HS-27A (cell line): ENCODE results near the gene SUPT6H.
"Not testable (repeated sequence)": the region's sequence is repeated elsewhere in the genome, so short reads cannot be mapped to it uniquely, and the experiment has no call there.

Source experiments
- DNase-seq: peaks from one replicate; pipeline ENCODE4 v3.0.0-alpha.2; 2012; ENCODE audit warnings: low read depth, missing footprints

SUPT6H gene

DNA sequence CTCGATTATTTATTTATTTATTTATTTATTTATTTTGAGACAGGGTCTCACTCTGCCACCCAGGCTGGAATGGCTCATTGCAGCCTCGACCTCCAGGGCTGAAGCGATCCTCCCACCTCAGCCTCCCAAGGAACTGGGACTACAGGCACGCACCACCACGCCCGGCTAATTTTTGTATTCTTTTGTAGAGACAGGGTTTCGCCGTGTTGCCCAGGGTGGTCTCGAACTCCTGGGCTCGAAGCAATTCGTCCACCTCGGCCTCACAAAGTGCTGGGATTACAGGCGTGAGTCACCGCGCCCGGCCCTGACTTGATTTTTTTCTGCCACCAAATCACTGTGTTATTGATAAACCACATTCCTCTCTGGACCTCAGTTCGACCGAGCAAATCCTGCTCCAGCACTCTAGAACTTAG is 57.0 kb downstream of the SUPT6H start:
- DNase-seq, result no peak

DNA sequence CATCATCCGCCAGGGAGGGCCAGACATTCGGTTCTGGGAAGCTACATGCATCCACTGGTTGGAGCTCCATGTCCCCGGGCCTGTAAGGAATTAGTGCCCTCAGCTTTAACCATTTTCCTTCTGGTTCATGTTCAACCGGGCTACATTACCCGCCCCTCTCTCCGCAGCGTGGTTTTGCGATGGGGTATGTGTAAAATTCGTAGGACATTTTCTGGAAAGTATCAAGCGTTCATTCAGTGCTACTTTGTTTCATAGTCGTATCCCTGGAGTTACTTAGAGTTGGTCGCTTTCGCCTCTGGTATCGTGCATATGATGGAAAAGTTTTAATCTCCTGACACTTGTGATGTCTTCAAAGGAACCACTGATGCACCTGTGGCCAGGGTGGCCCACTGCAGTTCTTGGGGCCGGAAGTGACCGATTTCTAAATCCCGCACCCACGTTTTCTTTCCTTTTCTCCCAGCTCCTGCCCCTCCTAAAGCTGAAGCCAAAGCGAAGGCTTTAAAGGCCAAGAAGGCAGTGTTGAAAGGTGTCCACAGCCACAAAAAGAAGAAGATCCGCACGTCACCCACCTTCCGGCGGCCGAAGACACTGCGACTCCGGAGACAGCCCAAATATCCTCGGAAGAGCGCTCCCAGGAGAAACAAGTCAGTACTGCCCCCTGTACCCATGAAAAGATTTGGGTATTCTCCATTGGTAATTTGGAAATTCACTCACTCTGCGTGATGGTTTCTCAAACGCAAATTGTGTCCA is 58.4 kb downstream of the SUPT6H start:
- DNase-seq, result no peak

DNA sequence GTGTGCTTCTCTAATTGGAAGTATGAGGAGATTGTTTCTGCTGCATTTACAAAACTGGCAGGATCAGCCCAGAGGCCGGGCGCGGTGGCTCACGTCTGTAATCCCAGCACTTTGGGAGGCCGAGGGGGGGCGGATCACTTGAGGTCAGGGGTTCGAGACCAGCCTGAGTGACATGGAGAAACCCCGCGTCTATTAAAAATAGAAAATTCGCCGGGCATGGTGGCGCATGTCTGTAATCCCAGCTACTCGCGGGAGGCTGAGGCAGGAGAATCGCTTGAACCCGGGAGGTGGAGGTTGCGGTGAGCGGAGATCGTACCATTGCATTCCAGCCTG is 59.0 kb downstream of the SUPT6H start:
- DNase-seq, result not testable (repeated sequence)

DNA sequence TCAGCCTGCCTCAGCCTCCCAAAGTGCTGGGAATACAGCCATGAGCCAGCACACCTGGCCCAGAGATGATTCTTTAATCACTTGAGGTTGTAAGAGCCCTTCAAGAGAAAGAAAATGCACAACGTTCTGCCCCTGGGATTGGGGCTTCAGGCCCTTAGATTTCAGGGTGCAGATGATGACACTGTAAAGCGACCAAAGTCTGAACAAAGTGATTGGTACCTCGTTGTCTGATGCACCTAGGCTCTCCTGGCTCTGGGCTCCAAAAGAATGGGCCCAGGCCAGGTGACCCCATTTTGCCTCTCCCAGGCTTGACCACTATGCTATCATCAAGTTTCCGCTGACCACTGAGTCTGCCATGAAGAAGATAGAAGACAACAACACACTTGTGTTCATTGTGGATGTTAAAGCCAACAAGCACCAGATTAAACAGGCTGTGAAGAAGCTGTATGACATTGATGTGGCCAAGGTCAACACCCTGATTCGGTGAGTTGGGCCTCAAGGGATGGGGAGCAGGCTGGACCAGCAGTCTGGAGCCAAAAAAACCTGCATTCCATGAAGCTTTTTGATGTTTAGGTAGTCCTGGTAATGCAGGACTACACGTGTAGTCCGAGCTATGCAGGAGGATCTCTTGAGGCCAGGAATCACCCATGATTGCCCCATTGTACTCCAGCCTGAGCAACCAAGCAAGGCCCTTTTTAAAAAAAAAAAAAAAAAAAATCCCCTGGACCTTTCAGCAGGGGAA is 60.6 kb downstream of the SUPT6H start:
- DNase-seq, result no peak

DNA sequence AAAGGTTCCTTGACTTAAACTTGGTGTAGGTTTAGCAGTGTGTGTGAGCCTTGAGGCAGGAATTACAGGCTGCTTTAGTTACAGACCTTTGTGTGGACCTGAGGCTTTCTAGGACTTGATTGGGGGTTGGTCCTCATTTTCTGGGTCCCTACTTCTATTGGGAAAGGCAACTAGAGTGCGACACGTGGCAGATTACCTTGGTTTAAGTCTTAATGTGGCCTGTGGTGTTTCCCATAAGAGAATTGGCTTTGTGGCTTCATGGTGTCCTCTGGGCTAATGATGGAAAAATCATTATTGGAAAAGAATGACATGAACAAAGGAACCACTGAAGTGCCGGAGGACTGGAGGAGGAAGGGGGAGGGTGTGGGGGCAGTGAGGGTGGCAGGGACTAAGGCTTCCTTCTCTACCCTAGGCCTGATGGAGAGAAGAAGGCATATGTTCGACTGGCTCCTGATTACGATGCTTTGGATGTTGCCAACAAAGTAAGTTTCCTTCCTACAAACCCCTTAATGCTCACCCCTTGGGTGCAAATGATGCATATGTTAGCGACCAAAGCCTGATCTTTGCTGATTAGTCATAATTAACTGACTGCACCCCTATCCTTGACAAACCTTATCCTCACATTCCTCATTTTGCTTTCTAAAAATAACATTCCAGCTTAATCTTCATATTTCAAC is 61.3 kb downstream of the SUPT6H start:
- no peak for DNase-seq

DNA sequence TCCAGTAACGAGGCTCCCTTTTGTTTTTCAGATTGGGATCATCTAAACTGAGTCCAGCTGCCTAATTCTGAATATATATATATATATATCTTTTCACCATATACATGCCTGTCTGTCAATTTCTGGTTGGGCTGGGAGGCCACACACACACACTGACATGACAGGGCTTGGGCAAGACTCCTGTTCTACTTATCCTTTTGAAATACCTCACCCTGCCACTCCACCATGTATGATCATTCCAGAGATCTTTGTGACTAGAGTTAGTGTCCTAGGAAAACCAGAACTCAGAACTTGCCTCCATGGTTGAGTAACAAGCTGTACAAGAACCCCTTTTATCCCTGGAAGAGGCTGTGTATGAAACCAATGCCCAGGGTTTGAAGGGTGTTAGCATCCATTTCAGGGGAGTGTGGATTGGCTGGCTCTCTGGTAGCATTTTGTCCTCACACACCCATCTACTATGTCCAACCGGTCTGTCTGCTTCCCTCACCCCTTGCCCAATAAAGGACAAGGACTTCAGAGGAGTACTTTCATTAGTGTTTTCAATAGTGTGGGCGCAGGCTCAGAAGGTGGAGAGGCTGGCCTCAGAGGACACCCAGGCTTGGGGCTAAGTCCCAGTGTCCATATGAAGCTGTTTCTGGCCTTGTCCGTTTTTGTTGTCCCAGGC is 62.0 kb downstream of the SUPT6H start:
- DNase-seq, result not testable (repeated sequence)

DNA sequence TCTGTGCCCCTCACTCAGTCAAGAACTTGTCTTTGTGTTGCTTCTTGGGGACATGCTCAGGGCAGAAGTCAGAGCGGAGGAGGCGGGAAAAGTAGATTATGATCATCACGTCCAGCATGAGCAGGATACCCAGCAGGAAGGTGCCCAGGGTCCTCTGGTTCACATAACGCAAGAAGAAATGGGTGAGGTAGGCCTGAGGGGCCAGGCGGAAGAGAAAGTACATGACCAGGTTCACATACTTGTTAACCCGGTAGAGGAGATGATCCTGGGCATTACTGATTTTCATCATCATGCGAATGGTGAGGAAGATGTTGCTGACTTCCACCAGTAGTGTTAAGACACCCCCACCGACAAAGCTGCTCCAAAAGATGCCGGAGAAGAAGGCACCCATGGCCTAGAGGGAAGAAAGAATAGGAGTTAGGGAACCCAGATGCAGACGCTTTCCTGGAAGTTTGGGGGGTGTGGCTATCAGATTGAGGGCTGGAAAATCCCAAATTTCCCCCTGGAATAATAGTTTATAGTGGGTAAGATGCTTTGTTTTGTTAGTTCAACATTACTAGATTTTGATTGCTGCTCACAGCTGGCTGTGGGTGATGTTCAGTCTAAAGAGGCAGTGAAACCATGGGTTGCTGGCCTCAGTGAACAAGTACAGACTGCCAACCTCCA is 62.6 kb downstream of the SUPT6H start:
- DNase-seq, result no peak

DNA sequence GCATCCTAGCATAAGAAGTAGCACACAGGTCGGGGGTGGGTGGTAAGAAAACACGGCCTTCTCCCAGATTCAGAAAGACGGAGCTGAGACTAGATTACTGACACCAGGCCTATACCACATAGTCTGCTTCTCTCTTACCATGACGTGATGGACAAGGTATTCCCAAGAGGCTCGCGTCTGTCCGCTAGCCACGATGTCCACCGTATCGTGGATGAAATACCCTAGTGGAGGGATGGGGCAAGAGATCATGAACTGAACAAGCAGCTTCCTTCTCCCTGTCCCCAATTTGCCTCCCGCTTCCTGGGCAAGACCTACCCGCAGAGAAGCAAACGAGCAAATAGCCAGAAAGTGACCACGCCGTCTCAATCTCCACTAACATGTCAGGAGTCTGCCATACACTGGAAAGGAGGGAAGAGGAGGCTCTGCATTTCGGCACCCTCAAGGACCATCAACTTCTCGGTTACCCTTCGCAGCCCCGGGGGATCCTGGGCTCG is 63.2 kb downstream of the SUPT6H start:
- no peak for DNase-seq

DNA sequence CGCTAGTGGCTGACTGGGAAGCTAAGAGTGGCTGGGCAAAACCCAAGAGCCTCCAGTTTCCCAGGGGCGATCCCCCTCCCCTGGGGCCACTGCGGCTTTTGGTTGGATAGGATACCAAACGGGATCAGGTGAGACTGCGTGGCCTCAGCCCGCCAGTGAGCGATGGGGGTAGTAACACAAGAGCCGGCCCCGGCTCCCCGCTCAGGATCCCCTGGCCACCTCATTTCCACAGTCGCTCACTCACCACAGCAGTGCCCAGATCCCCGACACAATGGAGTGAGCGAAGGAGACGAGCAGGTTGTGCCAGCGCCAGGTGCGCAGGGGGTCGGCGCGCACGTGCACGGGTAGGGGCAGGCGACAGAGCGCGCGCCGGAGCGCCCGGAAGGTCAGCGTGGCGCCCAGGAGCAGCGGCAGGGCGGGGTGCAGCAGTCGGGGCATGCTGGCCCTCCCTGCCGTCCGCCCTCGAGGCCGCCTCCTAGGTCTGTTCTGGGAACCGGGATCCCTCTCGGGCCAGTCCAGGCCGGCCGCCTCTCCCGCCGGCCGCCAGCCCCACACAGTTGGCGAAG is 63.7 kb downstream of the SUPT6H start:
- no peak for DNase-seq

DNA sequence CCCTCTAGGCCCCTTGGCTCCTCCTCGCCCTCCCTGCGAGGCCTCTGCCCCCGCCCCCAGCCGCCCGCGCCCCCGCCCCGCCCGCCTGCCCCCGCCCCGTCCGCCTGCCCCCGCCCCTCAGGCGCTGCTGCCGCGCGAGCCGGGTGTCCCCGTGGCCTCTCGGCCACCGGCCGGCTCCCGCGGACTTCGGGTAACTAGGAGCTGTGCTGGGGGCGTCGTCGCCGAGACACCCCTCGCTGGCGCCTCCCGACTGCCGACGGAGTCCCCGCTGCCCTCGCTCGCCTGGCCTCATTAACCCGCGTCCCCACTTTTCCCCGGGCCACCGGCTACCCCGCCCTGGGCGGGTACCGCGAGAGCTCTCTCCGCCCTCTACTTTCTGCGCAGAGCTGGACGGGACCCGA is 64.2 kb downstream of the SUPT6H start, which contains the start of gene TLCD1:
TSS of gene TLCD1 (minus strand) at position 8 of the 401 bp plus-strand sequence. CDS start 136 bp downstream, outside the sequence.
- no peak for DNase-seq

DNA sequence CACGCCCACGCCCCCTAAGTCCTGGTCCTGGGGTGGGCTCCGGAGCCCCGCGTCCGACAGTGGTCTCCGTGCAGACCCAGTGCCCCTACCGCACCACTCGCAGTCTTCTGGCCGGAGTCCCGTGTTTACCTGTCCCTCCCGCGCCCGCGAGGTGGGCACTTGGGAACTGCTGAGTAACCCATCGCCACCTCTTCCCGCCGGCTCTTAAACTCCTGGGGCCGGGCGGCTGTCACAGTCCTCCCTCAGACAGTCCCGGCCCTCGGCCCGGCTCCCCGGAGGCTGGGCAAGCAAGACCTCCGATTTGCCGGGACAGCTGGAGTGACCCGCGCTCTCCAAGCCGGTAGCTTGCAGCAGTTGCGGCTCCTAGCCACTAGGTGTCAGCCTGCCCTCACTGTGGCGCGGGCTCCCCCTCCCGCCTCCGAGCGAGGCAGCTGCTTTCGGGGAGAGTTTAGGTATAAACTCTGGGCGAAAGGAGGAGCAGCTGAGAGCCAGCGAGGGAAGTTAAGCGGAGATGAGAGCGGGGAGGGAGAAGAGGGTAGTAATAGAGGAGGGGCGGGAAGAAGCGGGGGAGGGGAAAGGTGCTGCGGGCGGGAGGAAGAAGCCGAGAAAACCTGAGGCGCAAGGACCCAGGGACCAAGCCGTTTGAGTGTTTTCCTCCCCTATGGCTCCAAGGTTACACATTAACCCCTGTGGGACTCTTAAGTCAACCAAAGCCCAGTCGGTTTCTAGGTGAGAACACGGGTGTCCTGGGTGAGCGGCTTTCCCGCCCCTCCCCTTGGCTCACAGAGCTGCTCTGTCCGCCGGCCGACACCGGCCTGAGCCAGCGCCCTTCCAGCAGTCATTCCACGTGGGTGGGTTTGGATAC is 64.9 kb downstream of the SUPT6H start:
- no peak for DNase-seq

DNA sequence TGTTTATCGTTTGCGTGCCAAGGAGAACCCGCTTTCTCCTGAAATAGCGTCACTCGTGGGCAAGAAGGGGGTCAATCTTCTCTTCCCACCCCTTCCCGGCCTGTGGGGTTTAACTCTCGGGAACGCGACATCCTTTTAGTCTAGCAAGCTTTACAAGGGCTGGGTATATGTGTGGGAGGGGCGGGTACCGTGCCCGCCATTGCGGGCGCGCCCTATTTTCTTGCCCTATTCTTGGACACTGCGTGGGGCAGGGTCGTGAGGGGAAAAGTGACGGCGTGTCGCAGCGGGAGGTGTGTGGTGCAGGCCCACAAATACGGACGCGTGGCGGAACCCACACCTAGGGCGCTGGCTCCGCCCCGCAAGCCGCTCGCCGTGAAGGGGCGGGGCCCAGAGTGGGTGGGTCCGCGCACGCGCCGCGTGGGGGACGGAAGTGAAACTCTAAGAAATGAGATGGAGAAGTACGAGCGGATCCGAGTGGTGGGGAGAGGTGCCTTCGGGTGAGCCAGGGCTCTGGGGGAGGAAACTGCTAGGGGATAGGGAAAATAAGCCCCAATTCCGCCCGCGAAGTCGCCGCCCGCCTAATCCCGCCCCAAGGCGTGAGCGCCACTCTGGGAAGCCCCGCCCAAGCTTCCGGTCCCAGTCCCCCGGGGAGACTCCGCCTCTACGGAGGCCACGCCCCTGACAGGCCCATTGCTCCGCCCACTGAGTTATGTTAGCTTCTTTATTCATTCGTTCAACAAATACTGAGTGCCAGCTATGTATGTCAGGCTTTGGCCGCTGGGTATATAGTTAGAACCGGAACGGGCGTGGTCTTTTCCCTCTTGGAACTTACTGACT is 66.6 kb downstream of the SUPT6H start, which contains the start of gene NEK8:
TSS of gene NEK8 (plus strand) at position 425 of the 837 bp plus-strand sequence. CDS start at position 451, 26 bp downstream.
- no peak for DNase-seq

DNA sequence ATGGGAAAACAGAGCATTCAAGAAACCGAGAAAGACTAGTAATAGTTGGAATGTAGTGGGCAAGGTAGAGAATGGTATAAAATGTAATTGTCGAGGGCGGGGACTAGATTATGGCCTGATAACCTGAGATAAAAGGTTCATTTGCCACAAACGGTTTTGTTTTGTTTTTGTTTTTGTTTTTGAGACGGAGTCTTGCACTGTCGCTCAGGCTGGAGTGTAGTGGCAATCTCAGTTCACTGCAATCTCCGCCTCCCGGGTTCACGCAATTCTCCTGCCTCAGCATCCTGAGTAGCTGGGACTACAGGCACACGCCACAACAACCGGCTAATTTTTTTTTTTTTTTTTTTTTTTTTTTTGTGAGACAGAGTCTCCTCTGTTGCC is 67.9 kb downstream of the SUPT6H start:
- no peak for DNase-seq

DNA sequence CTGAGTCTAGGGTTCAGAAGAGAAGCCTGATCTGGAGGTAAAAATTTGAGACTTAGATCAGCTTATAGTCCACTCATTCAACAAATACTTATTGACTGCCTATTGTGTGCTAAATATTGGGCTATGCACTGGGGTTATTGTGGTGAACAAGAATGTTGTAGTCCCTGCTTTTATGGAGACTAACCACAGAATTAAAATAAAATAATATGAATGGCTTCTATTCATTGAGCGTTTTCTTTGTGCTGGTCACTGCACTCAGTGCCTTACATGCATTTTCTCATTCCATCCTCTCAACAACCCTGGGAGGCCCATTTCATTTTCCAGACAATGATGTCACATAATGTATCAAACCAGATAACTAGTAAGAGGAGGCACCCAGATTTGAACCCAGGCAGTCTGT is 71.3 kb downstream of the SUPT6H start:
- DNase-seq, result no peak

DNA sequence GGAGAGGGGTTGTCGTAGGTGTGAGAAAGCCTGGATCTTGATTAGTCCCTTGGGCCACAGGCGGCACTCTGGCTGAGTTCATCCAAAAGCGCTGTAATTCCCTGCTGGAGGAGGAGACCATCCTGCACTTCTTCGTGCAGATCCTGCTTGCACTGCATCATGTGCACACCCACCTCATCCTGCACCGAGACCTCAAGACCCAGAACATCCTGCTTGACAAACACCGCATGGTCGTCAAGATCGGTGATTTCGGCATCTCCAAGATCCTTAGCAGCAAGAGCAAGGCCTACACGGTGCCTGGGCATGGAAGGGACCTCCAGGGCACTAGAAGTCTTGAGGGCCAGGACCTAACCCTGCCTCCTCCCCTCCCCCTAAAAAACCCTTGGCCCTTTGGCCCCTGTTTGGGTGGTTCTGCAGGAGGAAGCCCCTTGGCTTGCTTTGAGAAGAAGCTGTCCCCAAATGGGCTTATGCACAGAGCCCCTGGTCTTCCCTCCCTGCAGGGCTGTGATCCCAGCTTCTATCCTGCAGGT is 72.8 kb downstream of the SUPT6H start:
- DNase-seq, result no peak

DNA sequence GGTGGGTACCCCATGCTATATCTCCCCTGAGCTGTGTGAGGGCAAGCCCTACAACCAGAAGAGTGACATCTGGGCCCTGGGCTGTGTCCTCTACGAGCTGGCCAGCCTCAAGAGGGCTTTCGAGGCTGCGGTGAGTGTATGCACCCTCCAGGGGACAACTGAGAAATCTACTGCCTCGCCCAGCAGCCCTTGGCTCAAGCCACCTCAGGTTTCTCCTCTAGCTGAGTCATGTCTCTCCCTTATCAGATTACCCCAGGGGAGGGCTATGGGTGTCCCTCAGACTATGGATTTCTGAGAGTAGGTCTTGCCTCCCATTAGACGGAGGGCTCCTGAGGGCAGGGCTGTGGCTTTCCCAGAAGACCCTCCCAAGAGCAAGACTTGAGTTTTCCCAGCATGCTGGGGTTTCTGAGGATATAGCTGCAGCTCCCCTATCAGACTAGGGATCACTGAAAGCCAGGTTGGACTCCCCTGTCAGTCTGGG is 73.3 kb downstream of the SUPT6H start:
- DNase-seq, result no peak

DNA sequence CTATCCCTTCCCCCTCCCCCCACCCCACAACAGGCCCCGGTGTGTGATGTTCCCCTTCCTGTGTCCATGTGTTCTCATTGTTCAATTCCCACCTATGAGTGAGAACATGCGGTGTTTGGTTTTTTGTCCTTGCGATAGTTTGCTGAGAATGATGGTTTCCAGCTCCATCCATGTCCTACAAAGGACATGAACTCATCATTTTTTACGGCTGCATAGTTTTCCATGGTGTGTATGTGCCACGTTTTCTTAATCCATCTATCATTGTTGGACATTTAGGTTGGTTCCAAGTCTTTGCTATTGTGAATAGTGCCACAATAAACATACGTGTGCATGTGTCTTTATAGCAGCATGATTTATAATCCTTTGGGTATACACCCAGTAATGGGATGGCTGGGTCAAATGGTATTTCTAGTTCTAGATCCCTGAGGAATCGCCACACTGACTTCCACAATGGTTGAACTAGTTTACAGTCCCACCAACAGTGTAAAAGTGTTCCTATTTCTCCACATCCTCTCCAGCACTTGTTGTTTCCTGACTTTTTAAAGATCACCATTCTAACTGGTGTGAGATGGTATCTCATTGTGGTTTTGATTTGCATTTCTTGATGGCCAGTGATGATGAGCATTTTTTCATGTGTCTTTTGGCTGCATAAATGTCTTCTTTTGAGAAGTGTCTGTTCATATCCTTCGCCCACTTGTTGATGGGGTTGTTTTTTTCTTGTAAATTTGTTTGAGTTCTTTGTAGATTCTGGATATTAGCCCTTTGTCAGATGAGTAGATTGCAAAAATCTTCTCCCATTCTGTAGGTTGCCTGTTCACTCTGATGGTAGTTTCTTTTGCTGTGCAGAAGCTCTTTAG is 74.1 kb downstream of the SUPT6H start:
- DNase-seq, result not testable (repeated sequence)

DNA sequence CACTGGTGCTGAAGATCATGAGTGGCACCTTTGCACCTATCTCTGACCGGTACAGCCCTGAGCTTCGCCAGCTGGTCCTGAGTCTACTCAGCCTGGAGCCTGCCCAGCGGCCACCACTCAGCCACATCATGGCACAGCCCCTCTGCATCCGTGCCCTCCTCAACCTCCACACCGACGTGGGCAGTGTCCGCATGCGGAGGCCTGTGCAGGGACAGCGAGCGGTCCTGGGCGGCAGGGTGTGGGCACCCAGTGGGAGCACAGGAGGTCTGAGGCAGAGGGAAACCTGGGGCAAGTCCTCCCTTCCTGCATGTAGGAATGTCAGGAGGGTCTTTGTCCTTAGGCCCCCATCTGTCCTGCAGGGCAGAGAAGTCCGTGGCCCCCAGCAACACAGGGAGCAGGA is 75.3 kb downstream of the SUPT6H start:
- DNase-seq, result no peak
